WERI-Rb-1 (cell line): ENCODE results near the gene C15orf39.

Experiments
- DNase-seq: peaks from one replicate; pipeline ENCODE4 v3.0.0-alpha.2; 2020
- H3K27ac ChIP-seq: fragments of 250-450 bp; sonication (Bioruptor Pico); 2 replicates; pipeline ENCODE4 v1.5.1; 2020; ENCODE audit warnings: mild to moderate bottlenecking, moderate library complexity
- H3K27me3 ChIP-seq: fragments of 250-450 bp; sonication (Bioruptor Pico); 2 replicates; pipeline ENCODE4 v1.5.1; 2021; ENCODE audit warnings: mild to moderate bottlenecking, low read depth, moderate library complexity; ENCODE audit not compliant: insufficient read depth, severe bottlenecking
- H3K36me3 ChIP-seq: fragments of 250-450 bp; sonication (Bioruptor Pico); 2 replicates; pipeline ENCODE4 v1.5.1; 2020; ENCODE audit warnings: mild to moderate bottlenecking, moderate library complexity
- H3K4me3 ChIP-seq: 2 replicates; pipeline ENCODE4 v1.5.1; 2011; ENCODE audit warnings: low read depth, mild to moderate bottlenecking, control low read depth, low read length
- H3K9me3 ChIP-seq: fragments of 250-450 bp; sonication (Bioruptor Pico); 2 replicates; pipeline ENCODE4 v1.5.1; 2021; ENCODE audit warnings: mild to moderate bottlenecking, moderate library complexity; ENCODE audit not compliant: severe bottlenecking
- CTCF ChIP-seq: IDR thresholded peaks from 2 replicates; pipeline ENCODE4 v1.5.1; 2011; ENCODE audit warnings: low read depth, mild to moderate bottlenecking, control low read depth, inconsistent platforms, low read length

Gene C15orf39

GRCh38 chr15:75170711-75171341 lies 30.9 kb upstream of the C15orf39 start:
- TF ChIP-seq CTCF: no peak
- Histone ChIP-seq H3K9me3 (no peaks in the 10 kb centered on the region), H3K27ac (no peak overlapping the region), H3K27me3 (no peaks in the 10 kb centered on the region), H3K4me3 (no peak overlapping the region), H3K36me3 (no peaks in the 10 kb centered on the region)
- no peak for DNase-seq

- H3K27me3 ChIP-seq: no peaks in the 10 kb centered on the region
- TF ChIP-seq CTCF: no peak
- H3K4me3 ChIP-seq: no peak overlapping the region
- no peak overlapping the region for H3K27ac ChIP-seq
- no peak for DNase-seq
- H3K36me3 ChIP-seq: no peaks in the 10 kb centered on the region
- no peaks in the 10 kb centered on the region for H3K9me3 ChIP-seq
Measured at GRCh38 chr15:75171408-75171807, 30.3 kb upstream of the C15orf39 start.

- no peak for DNase-seq
- TF ChIP-seq CTCF: no peak
- Histone ChIP-seq H3K27me3 (no peaks in the 10 kb centered on the region), H3K36me3 (no peaks in the 10 kb centered on the region), H3K4me3 (no peak overlapping the region), H3K9me3 (no peaks in the 10 kb centered on the region), H3K27ac (no peak overlapping the region)
Measured at GRCh38 chr15:75172284-75172820, 29.3 kb upstream of the C15orf39 start.

- H3K36me3 ChIP-seq: no peaks in the 10 kb centered on the region
- TF ChIP-seq CTCF: no peak
- no peaks in the 10 kb centered on the region for H3K27me3 ChIP-seq
- H3K27ac ChIP-seq: no peak overlapping the region
- H3K9me3 ChIP-seq: no peaks in the 10 kb centered on the region
- H3K4me3 ChIP-seq: no peak overlapping the region
- DNase-seq: no peak
Measured at GRCh38 chr15:75174102-75174501, 27.6 kb upstream of the C15orf39 start.

- H3K27me3 ChIP-seq: no peaks in the 10 kb centered on the region
- DNase-seq: no peak
- no peaks in the 10 kb centered on the region for H3K36me3 ChIP-seq
- H3K9me3 ChIP-seq: no peaks in the 10 kb centered on the region
- H3K27ac ChIP-seq: no peak overlapping the region
- H3K4me3 ChIP-seq: no peak overlapping the region
- TF ChIP-seq CTCF: no peak
Measured at GRCh38 chr15:75174729-75175128, 27.0 kb upstream of the C15orf39 start.

GRCh38 chr15:75176396-75176761 lies 25.3 kb upstream of the C15orf39 start:
- H3K27ac ChIP-seq: no peak overlapping the region

More at GRCh38 chr15:75176396-75176761, 25.3 kb upstream of the C15orf39 start:
- Histone ChIP-seq H3K27me3 (no peaks in the 10 kb centered on the region), H3K9me3 (no peaks in the 10 kb centered on the region), H3K4me3 (no peak overlapping the region), H3K36me3 (no peaks in the 10 kb centered on the region)
- no peak for DNase-seq
- no peak for TF ChIP-seq CTCF
